ENCODE results near the gene ARHGEF19. TPM values are rescaled to one million over a fixed set of nuclear protein-coding genes. Genes with fewer than 3 reads are reported as not detected.

ARHGEF19 gene
- total and polyA plus RNA-seq, 9 of the 15 experiments (the other 6 are each of a cell fraction or from before 2014, with no cell fraction given), result 0.73 to 21.0 (median 5.2) TPM

- TF ChIP-seq, protein P1, sequence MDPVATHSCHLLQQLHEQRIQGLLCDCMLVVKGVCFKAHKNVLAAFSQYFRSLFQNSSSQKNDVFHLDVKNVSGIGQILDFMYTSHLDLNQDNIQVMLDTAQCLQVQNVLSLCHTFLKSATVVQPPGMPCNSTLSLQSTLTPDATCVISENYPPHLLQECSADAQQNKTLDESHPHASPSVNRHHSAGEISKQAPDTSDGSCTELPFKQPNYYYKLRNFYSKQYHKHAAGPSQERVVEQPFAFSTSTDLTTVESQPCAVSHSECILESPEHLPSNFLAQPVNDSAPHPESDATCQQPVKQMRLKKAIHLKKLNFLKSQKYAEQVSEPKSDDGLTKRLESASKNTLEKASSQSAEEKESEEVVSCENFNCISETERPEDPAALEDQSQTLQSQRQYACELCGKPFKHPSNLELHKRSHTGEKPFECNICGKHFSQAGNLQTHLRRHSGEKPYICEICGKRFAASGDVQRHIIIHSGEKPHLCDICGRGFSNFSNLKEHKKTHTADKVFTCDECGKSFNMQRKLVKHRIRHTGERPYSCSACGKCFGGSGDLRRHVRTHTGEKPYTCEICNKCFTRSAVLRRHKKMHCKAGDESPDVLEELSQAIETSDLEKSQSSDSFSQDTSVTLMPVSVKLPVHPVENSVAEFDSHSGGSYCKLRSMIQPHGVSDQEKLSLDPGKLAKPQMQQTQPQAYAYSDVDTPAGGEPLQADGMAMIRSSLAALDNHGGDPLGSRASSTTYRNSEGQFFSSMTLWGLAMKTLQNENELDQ (CRISPR knock-in tag; IDR thresholded peaks at IDR 0.05; ENCODE audit: borderline replicate concordance), result 0 out of 2 replicates have a peak, but pooled peaks have one; percentile 13
- no peak for TF ChIP-seq HMG20A (CRISPR knock-in tag; conservative IDR thresholded peaks at IDR 0.05)
- TF ChIP-seq ZNF212 (CRISPR knock-in tag; IDR thresholded peaks at IDR 0.05), result no peak
- TF ChIP-seq NONO (IDR thresholded peaks at IDR 0.05; ENCODE audit: low read depth in 2 of 2, low read length in 1 of 2), result no peak
- 0 out of 2 replicates have a peak, but pooled peaks have one; percentile 7 for TF ChIP-seq SMARCA4 (IDR thresholded peaks at IDR 0.05)
- no peak for TF ChIP-seq TARDBP (IDR thresholded peaks at IDR 0.05)
- no peak for TF ChIP-seq HDAC2 (IDR thresholded peaks at IDR 0.05)
- no peak for TF ChIP-seq ERF (CRISPR knock-in tag; IDR thresholded peaks at IDR 0.05)
- peak; percentile 15 for TF ChIP-seq TBP (optimal IDR thresholded peaks at IDR 0.05; ENCODE audit: low read depth, low read length)
- TF ChIP-seq TFAP4 (CRISPR knock-in tag; IDR thresholded peaks at IDR 0.05; ENCODE audit: borderline replicate concordance), result peak; percentile 56; the same call in 1 of the 2 replicates
- TF ChIP-seq ZNF57 (CRISPR knock-in tag; IDR thresholded peaks at IDR 0.05), result no peak
- TF ChIP-seq, protein P2, sequence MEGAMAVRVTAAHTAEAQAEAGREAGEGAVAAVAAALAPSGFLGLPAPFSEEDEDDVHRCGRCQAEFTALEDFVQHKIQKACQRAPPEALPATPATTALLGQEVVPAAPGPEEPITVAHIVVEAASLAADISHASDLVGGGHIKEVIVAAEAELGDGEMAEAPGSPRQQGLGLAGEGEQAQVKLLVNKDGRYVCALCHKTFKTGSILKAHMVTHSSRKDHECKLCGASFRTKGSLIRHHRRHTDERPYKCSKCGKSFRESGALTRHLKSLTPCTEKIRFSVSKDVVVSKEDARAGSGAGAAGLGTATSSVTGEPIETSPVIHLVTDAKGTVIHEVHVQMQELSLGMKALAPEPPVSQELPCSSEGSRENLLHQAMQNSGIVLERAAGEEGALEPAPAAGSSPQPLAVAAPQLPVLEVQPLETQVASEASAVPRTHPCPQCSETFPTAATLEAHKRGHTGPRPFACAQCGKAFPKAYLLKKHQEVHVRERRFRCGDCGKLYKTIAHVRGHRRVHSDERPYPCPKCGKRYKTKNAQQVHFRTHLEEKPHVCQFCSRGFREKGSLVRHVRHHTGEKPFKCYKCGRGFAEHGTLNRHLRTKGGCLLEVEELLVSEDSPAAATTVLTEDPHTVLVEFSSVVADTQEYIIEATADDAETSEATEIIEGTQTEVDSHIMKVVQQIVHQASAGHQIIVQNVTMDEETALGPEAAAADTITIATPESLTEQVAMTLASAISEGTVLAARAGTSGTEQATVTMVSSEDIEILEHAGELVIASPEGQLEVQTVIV (CRISPR knock-in tag; IDR thresholded peaks at IDR 0.05; ENCODE audit: borderline replicate concordance), result no peak
- TF ChIP-seq, protein P3, sequence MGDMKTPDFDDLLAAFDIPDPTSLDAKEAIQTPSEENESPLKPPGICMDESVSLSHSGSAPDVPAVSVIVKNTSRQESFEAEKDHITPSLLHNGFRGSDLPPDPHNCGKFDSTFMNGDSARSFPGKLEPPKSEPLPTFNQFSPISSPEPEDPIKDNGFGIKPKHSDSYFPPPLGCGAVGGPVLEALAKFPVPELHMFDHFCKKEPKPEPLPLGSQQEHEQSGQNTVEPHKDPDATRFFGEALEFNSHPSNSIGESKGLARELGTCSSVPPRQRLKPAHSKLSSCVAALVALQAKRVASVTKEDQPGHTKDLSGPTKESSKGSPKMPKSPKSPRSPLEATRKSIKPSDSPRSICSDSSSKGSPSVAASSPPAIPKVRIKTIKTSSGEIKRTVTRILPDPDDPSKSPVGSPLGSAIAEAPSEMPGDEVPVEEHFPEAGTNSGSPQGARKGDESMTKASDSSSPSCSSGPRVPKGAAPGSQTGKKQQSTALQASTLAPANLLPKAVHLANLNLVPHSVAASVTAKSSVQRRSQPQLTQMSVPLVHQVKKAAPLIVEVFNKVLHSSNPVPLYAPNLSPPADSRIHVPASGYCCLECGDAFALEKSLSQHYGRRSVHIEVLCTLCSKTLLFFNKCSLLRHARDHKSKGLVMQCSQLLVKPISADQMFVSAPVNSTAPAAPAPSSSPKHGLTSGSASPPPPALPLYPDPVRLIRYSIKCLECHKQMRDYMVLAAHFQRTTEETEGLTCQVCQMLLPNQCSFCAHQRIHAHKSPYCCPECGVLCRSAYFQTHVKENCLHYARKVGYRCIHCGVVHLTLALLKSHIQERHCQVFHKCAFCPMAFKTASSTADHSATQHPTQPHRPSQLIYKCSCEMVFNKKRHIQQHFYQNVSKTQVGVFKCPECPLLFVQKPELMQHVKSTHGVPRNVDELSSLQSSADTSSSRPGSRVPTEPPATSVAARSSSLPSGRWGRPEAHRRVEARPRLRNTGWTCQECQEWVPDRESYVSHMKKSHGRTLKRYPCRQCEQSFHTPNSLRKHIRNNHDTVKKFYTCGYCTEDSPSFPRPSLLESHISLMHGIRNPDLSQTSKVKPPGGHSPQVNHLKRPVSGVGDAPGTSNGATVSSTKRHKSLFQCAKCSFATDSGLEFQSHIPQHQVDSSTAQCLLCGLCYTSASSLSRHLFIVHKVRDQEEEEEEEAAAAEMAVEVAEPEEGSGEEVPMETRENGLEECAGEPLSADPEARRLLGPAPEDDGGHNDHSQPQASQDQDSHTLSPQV (IDR thresholded peaks at IDR 0.05), result no peak
- TF ChIP-seq CBX8 (IDR thresholded peaks at IDR 0.05; ENCODE audit: borderline replicate concordance, extremely low read depth, low read depth, low read length, poor library complexity, severe bottlenecking), result no peak
- no peak for TF ChIP-seq PML (IDR thresholded peaks at IDR 0.05; ENCODE audit: low read length)
- TF ChIP-seq SAFB2 (IDR thresholded peaks at IDR 0.05; ENCODE audit: borderline replicate concordance, low read depth, low read length, severe bottlenecking), result no peak
- no peak for TF ChIP-seq GTF2F1 (IDR thresholded peaks at IDR 0.05; ENCODE audit: low read depth, low read length)
Measured at GRCh38 chr1:16215882-16216753, 3.7 kb upstream of the ARHGEF19 start (continued).

All from K562 (cell line).